GM11168 (cell line): ENCODE data around the gene STPG3.

ENCODE experiments used
- in situ Hi-C: fragments of 300-500 bp; cut with MboI; formaldehyde crosslinking; loops from one replicate; pipeline ENCODE4 v1.12.0; 2022; ENCODE audit warnings: low sequenced_read_pairs; ENCODE audit not compliant: unreplicated experiment

Gene STPG3

GRCh38 chr9:137297966-137298365, 46.9 kb downstream of the STPG3 start:
- in situ Hi-C loops: loop anchor here (10.0 kb wide), 1 partner anchor 107 kb away; no protein-coding TSS in a partner anchor

GRCh38 chr9:137298401-137299202, 47.5 kb downstream of the STPG3 start:
- in situ Hi-C loops: loop anchor here (10.0 kb wide), 1 partner anchor 106 kb away; no protein-coding TSS in a partner anchor

DNA sequence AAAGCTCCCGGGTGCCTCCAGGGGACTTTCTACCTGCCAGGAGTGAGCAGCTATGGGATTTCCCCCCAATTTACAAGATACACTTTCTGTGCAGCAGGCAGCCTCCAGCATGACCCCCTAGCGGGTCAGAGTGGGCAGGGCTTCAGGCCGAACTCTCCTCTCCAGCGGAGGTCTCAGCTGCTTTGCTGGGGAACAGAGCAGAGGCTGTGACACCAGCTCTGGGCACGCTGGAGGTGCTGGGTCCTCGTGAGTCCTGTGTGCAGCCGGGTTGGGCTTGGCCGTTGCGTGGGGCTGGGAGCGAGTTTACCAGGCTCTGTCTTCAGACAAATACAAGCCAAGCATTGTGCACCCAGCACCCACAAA, 48.1 kb downstream of the STPG3 start:
- in situ Hi-C loops: loop anchor here (10.0 kb wide), 1 partner anchor 106 kb away; no protein-coding TSS in a partner anchor

- in situ Hi-C loops: loop anchor here (10.0 kb wide), 1 partner anchor 105 kb away; no protein-coding TSS in a partner anchor
Measured at GRCh38 chr9:137299938-137300337, 48.9 kb downstream of the STPG3 start.

DNA sequence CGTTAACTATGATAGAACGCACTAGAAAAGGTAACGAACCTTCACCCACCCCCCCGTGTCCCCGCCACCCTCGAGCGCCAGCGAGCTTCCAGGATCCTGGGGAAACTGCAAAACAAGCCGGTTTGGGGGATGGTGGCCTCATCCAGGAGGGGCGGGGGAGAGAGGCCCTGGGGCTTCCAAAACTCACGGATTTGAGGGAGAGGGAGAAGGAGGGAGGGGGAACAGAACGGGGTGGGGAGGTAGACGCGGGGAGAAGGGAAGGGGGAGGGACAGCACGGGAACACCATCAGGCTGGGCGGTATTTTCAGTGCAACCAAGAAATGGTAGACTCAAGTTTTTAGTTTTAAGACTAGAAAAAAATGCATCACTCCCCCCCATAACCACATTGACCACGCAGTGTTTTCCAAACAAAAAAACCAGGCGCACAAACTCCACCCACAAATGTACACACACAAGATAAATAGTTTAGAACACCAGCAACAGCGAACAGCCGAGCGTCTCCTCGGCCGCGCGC, 49.5 kb downstream of the STPG3 start:
- in situ Hi-C loops: no loop called here

DNA sequence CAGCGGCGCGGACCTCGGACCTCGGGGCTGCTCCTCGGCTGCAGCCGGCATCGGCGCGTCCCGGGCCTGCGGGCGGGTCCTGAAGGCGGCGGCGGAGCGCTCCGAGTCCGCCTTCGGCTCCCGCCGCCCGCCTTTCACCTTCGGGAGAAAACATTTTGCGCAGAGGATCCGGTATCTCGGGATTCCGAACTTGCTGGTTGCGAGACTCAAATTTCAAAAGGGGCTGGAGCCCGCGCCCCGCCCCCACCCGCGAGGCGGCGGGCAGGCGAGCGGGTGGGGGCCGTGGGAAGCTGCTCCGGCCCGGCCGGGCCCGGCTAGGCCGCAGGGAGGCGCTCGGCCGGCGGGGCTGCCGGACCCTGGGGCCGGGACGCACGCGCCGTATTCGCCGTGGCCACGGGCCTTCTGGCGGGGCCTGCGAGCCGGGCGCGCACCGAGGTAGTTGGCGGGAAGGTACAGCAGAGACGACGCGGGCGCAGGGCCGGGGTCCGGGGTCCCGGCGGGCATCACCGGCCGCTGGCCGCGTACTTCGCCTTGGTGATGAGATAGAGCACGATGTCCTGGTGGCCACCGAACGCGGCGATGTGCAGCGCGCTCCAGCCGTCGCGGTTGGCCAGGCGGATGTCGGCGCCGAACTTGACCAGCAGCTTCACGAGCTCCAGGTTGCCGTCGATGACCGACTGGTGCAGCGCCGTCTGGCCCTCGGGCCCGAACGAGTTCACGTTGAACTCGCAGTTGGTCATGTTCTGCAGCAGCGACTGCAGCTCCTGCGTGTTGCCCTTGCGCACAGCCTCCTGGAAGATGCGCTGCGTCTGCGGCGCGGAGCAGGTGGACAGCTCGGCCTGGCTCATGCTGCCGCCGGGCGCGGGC, 50.2 kb downstream of the STPG3 start:
- in situ Hi-C loops: no loop called here

DNA sequence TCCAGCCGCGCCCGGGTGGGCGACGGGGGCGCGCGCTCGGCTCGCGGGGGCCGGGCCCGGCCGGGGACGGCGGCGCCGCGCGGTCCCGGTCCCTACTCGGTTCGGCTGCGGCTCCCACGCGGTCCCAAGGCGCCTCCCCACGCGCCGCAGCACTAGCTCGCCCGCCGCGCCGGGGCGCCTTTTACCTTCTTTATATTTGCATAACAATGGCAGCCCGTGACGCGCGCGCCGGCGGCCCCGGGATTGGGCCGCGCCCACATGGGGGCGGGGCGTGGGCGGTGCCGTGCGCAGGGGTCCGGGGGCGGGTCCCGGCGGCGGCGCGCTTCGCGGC, 51.0 kb downstream of the STPG3 start, which contains the start of gene NRARP:
NRARP (minus strand) TSS at position 154 of the 331 bp plus-strand sequence. CDS start 343 bp downstream, outside the sequence.
- in situ Hi-C loops: no loop called here

- in situ Hi-C loops: no loop called here
Measured at GRCh38 chr9:137302449-137303150, 51.5 kb downstream of the STPG3 start.
